GM18867 (cell line): ENCODE results near the gene GGPS1.
A peak's percentile ranks its signal among the peaks of the same experiment; 100 is the strongest.
"Not testable (repeated sequence)": the region's sequence is repeated elsewhere in the genome, so short reads cannot be mapped to it uniquely, and the experiment has no call there.

Source experiments
- ATAC-seq: cut with Tn5 transposase; IDR thresholded peaks from one replicate; pipeline ENCODE4 v1.9.1; 2021; ENCODE audit warnings: mild to moderate bottlenecking, moderate library complexity; ENCODE audit not compliant: unreplicated experiment

The GGPS1 gene

DNA sequence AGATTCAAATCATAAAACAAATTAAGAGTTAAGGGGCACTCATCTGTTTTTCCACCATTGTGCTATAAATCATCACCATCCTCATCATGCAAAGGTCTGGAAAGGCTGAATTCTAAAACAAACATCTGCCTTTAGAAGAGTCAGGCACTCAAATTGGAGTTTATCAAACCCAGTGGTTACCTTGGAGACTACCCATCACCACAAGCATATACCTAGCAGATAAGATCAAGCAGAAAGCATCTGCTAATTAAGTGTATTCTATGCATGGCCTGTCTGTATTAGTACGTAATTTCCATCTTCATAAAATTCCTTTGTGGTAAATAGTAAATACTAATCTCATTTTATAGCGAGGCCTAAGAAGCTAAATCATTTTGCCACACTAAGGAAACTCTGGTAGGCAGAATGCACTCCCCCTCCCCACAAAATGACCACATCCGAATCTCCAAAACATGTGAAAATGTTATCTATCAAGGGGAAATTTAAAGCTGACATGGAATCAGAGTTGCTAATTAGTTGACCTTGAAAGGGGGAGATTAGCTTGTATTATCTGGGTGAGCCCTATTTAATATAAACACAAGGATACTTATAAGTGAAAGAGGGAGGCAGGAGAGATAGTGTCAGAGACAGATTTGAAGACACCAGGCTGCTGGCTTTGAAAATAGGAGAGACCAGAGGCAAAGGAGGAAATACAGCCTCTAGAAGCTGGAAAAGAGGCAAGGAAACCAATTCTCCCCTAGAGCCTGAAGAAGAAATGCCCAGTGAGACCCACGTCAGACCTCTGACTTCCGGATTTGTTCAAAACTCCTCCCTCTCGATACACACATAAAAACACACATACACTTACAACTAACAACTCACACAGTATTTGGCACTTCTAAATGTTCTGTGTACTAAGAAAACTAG, 23.6 kb upstream of the GGPS1 start:
- no peak for ATAC-seq

- no peak for ATAC-seq
Observed at GRCh38 chr1:235307158-235308124, 20.9 kb upstream of the GGPS1 start.

DNA sequence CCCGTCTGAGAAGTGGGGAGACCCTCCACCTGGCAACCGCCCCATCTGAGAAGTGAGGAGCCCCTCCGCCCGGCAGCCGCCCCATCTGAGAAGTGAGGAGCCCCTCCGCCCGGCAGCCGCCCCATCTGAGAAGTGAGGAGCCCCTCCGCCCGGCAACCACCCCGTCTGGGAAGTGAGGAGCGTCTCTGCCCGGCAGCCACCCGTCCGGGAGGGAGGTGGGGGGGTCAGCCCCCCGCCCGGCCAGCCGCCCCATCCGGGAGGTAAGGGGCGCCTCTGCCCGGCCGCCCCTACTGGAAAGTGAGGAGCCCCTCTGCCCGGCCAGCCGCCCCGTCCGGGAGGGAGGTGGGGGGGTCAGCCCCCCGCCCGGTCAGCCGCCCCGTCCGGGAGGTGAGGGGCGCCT, 19.2 kb upstream of the GGPS1 start:
- ATAC-seq = not testable (repeated sequence)

DNA sequence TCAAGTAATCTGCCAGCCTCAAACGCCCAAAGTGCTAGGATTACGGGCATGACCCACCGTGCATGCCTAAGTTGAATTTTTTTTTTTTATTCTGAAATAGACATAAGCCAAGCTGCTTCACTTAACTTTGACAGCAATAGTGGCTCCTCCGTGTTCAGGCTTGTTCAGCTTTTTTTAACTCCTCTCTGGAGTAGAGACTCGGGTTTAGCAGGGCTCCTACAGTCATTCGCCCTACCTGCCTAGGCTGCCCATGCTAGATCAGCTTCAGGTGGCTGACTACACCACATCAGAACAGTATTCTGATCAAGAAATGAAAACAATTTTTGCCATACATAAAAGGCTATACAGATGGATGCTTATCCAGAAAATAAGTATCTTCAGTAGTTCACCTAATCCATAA, 15.1 kb upstream of the GGPS1 start:
- no peak for ATAC-seq

- ATAC-seq = no peak
Observed at GRCh38 chr1:235313931-235314678, 14.3 kb upstream of the GGPS1 start.

GRCh38 chr1:235315173-235315572, 13.2 kb upstream of the GGPS1 start:
- no peak for ATAC-seq

- no peak for ATAC-seq
Observed at GRCh38 chr1:235315735-235316134, 12.6 kb upstream of the GGPS1 start.

GRCh38 chr1:235317168-235317567, 11.2 kb upstream of the GGPS1 start:
- ATAC-seq = no peak

- ATAC-seq = no peak
Observed at GRCh38 chr1:235319255-235319654, 9.1 kb upstream of the GGPS1 start.

DNA sequence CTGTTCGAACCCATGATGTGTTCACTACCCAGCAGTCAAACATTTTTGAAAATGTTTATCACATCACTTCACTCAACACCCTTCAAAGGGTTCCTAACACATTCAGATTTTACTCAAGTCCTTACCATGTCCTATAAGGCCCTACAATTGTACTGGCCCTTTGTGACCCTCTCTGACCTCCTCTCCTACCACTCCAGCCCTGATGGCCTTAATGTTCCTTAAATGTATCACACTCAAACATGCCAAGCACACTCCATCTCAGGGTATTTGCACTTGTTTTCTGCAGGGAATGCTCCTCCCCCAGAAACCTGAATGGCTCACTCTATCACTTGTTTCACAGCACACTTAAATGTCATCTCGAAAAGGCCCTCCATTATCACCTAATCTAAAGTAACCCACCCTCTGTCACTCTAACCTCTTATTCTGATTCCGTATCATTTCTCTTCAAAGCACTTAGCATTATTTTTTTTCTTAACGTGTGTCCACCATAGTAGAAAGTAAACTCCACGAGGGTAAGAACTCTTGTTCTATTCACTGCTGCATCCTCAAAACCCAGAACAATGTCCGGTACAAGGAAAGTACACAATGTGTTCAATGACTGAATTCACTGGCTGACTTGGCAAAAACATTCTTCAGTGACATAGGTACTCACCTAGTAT, 7.7 kb upstream of the GGPS1 start:
- ATAC-seq = no peak

- no peak for ATAC-seq
Observed at GRCh38 chr1:235324296-235324695, 4.1 kb upstream of the GGPS1 start.

- no peak for ATAC-seq
Observed at GRCh38 chr1:235325139-235325538, 3.2 kb upstream of the GGPS1 start.

DNA sequence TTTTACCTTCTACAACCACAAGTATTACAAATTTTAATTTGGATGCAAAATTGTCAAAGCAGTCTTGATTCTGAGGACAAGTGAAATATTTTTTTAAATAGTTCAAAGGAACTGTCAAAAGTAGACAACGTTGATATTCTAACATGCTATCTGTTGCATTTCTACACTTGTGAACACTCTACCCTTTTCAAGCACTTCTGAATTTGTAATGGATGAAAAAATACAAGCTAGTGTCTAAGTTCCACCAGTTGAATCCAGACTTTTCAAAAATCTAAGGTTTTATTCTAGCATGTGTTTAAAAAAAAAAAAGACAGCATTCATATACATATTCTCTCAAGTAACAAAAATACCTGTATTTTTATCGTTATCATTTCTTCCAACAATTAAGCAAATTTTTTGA, 2.5 kb upstream of the GGPS1 start:
- ATAC-seq = no peak

GRCh38 chr1:235326719-235327558, 1.4 kb upstream of the GGPS1 start:
- peak; percentile 17 for ATAC-seq

DNA sequence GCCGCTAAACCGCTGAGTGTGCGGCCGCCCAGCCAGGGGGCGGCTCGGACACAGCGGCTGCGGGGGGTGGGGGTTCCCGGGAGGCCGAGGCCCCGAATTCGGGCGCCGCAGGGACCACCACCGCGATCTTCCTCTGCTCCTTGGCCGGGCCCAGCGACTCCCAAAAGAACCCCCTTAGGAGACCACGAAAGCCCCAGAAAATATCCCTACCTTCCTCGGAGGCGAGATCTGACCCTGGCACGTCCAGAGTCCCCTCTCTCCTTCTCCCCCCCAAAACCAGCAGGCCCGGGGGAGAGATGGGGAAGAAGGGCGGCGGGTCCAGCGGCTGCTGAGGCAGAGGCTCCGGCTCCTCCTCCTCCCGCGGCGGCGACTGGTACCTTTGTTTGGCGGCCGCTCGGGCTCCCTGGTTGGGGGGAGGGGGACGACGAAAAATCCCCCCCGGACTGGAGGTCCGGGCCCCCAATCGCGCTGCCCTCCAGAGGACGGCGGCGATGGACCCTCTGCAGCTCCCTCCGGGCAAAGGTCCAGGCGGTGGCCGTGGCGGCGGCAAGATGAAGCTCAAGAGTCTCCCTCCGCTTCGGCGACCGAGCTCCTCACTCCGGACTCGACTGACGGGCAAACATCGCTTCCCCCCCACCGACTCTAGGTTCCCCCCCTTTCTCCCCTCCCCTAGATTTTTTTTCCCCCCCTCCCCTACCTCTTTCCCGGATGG, 655 bp upstream of the GGPS1 start, which contains the start of gene ARID4B:
Gene ARID4B (minus strand): TSS at position 621 of the 712 bp plus-strand sequence. CDS start 1,260 bp downstream, outside the sequence.
- peak; percentile 11 for ATAC-seq

GRCh38 chr1:235329139-235329902, 951 bp downstream of the GGPS1 start:
- ATAC-seq = peak; percentile 22

DNA sequence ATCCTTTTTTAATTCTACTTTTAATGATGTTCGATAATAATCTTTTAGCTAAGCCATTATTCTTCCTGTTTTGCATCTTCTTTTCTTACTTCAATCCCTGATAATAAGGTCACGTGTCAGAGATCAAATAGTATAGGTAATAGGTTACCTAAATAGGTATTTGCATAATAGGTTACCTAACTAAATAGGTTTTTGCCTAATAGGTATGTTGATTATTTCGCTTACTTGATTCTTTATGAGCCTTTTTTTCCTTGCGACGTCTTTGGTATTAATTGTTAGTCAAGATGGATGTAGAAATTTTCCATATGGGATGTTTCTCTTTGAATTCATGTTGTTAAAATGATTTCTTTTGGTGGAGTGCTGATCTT, 2.5 kb downstream of the GGPS1 start:
- no peak for ATAC-seq

GRCh38 chr1:235331401-235331800, 3.0 kb downstream of the GGPS1 start:
- no peak for ATAC-seq
